Trophoblast cell (in vitro differentiated cells and primary cell): ENCODE data around the gene TAS1R3.
A peak's percentile ranks its signal among the peaks of the same experiment; 100 is the strongest.

Experiments used
- DNase-seq, 2 donors: peaks; one replicate each; pipeline ENCODE4 v3.0.0-alpha.2; 2016
- H2AFZ ChIP-seq: 2 replicates; pipeline ENCODE4 v1.6.1; 2013; ENCODE audit warnings: low read length, moderate library complexity, mild to moderate bottlenecking; ENCODE audit not compliant: insufficient read depth, poor library complexity
- H2AK5ac ChIP-seq: 2 replicates; pipeline ENCODE4 v1.6.1; 2013; ENCODE audit warnings: mild to moderate bottlenecking, low read length
- H2BK120ac ChIP-seq: 2 replicates; pipeline ENCODE4 v1.6.1; 2013; ENCODE audit warnings: low read length, mild to moderate bottlenecking, moderate library complexity; ENCODE audit not compliant: insufficient read depth, poor library complexity
- H2BK12ac ChIP-seq: 2 replicates; pipeline ENCODE4 v1.6.1; 2013; ENCODE audit warnings: mild to moderate bottlenecking, low read length, moderate library complexity
- H2BK5ac ChIP-seq: 2 replicates; pipeline ENCODE4 v1.6.1; 2013; ENCODE audit warnings: low read length, low read depth, moderate library complexity, mild to moderate bottlenecking; ENCODE audit not compliant: poor library complexity
- H3K14ac ChIP-seq: 2 replicates; pipeline ENCODE4 v1.6.1; 2013; ENCODE audit warnings: mild to moderate bottlenecking, low read length
- H3K18ac ChIP-seq: 2 replicates; pipeline ENCODE4 v1.6.1; 2013; ENCODE audit warnings: mild to moderate bottlenecking, low read length
- H3K23ac ChIP-seq: 2 replicates; pipeline ENCODE4 v1.6.1; 2013; ENCODE audit warnings: low read length
- H3K27ac ChIP-seq: 2 replicates; pipeline ENCODE4 v1.5.1; 2013; ENCODE audit warnings: low read depth, mild to moderate bottlenecking, inconsistent platforms, low read length, moderate library complexity
- H3K27me3 ChIP-seq: 2 replicates; pipeline ENCODE4 v1.6.1; 2013; ENCODE audit warnings: inconsistent platforms, mild to moderate bottlenecking, low read length, moderate library complexity; ENCODE audit not compliant: insufficient read depth
- H3K36me3 ChIP-seq, 2 experiments: 1 replicate in 1 of 2; 2 replicates in 1 of 2; pipeline ENCODE4 v1.6.1; 2013; ENCODE audit warnings: low read length in 2 of 2, mild to moderate bottlenecking in 2 of 2, moderate library complexity in 1 of 2; ENCODE audit not compliant: insufficient read depth in 2 of 2, control insufficient read depth in 1 of 2
- H3K4ac ChIP-seq: 2 replicates; pipeline ENCODE4 v1.6.1; 2013; ENCODE audit warnings: low read depth, mild to moderate bottlenecking, low read length, moderate library complexity
- H3K4me1 ChIP-seq, 2 experiments: 1 replicate in 1 of 2; 2 replicates in 1 of 2; pipeline ENCODE4 v1.6.1; 2013; ENCODE audit warnings: low read length in 2 of 2, mild to moderate bottlenecking in 2 of 2, moderate library complexity in 1 of 2; ENCODE audit not compliant: insufficient read depth in 2 of 2, control insufficient read depth in 1 of 2
- H3K4me2 ChIP-seq: 2 replicates; pipeline ENCODE4 v1.6.1; 2013; ENCODE audit warnings: inconsistent platforms, mild to moderate bottlenecking, low read length, moderate library complexity
- H3K4me3 ChIP-seq: 2 replicates; pipeline ENCODE4 v1.5.1; 2013; ENCODE audit warnings: mild to moderate bottlenecking, low read depth, low read length, inconsistent platforms
- H3K79me1 ChIP-seq: one replicate; pipeline ENCODE4 v1.6.1; 2013; ENCODE audit warnings: low read length
- H3K79me2 ChIP-seq: 2 replicates; pipeline ENCODE4 v1.6.1; 2013; ENCODE audit warnings: low read length, mild to moderate bottlenecking; ENCODE audit not compliant: control insufficient read depth, insufficient read depth, poor library complexity
- H3K9ac ChIP-seq: 2 replicates; pipeline ENCODE4 v1.6.1; 2013; ENCODE audit warnings: mild to moderate bottlenecking, low read length
- H3K9me3 ChIP-seq: 2 replicates; pipeline ENCODE4 v1.6.1; 2013; ENCODE audit warnings: low read depth, mild to moderate bottlenecking, control low read depth, inconsistent platforms, low read length; ENCODE audit not compliant: insufficient read depth
- H4K12ac ChIP-seq: 2 replicates; pipeline ENCODE4 v1.6.1; 2013; ENCODE audit warnings: low read depth, mild to moderate bottlenecking, low read length, moderate library complexity
- H4K8ac ChIP-seq: 2 replicates; pipeline ENCODE4 v1.6.1; 2013; ENCODE audit warnings: low read depth, mild to moderate bottlenecking, low read length, moderate library complexity
- H4K91ac ChIP-seq: one replicate; pipeline ENCODE4 v1.6.1; 2013; ENCODE audit warnings: low read depth, mild to moderate bottlenecking, low read length, moderate library complexity
- WGBS: extraction: QIAGEN DNeasy Blood & Tissue Kit; methylation state at CpG from one replicate; pipeline ENCODE4 v1.1.7; 2013; ENCODE audit warnings: missing lambda C conversion rate; ENCODE audit not compliant: insufficient read length, insufficient coverage; ENCODE audit errors: extremely low coverage; 5-methylcytosine and 5-hydroxymethylcytosine counted together

Gene TAS1R3

GRCh38 chr1:1292442-1292779 is 38.7 kb upstream of the TAS1R3 start:
- Histone ChIP-seq H2AFZ (no peak overlapping the region), H2BK12ac (no peak overlapping the region), H2BK5ac (no peak overlapping the region), H3K4me2 (no peak overlapping the region), H3K27ac (no peak overlapping the region), H3K79me2 (no peaks in the 10 kb centered on the region), H3K14ac (no peak overlapping the region), H2AK5ac (no peak overlapping the region), H3K9ac (no peak overlapping the region), H3K4me1 (no peaks in the 10 kb centered on the region), H4K12ac (no peak overlapping the region), H2BK120ac (no peak overlapping the region), H3K4me3 (no peak overlapping the region), H4K91ac (no peak overlapping the region), H3K4ac (no peak overlapping the region), H3K27me3 (no peaks in the 10 kb centered on the region), H3K9me3 (peaks cover 5% of the 10 kb centered on the region), H3K18ac (no peak overlapping the region), H3K23ac (no peak overlapping the region), H3K79me1 (no peaks in the 10 kb centered on the region), H4K8ac (no peak overlapping the region), H3K36me3 (peaks cover 28 to 35% of the 10 kb centered on the region in 2 experiments)
- no peak for DNase-seq
- WGBS = no CpG with 5 or more reads among the region's 9 CpGs

GRCh38 chr1:1292851-1293250 is 38.2 kb upstream of the TAS1R3 start:
- Histone ChIP-seq H2BK5ac (no peak overlapping the region), H3K27ac (no peak overlapping the region), H3K4me3 (no peak overlapping the region), H3K79me2 (no peaks in the 10 kb centered on the region), H3K79me1 (no peaks in the 10 kb centered on the region), H4K12ac (no peak overlapping the region), H3K9me3 (peaks cover 8% of the 10 kb centered on the region), H3K23ac (no peak overlapping the region), H2BK120ac (no peak overlapping the region), H2AK5ac (no peak overlapping the region), H3K18ac (no peak overlapping the region), H3K27me3 (no peaks in the 10 kb centered on the region), H4K91ac (no peak overlapping the region), H3K14ac (no peak overlapping the region), H3K36me3 (peaks cover 32 to 39% of the 10 kb centered on the region in 2 experiments), H4K8ac (no peak overlapping the region), H3K4me2 (no peak overlapping the region), H3K9ac (no peak overlapping the region), H3K4ac (no peak overlapping the region), H3K4me1 (no peaks in the 10 kb centered on the region), H2BK12ac (no peak overlapping the region), H2AFZ (no peak overlapping the region)
- DNase-seq = no peak
- WGBS = no CpG with 5 or more reads among the region's 18 CpGs

DNA sequence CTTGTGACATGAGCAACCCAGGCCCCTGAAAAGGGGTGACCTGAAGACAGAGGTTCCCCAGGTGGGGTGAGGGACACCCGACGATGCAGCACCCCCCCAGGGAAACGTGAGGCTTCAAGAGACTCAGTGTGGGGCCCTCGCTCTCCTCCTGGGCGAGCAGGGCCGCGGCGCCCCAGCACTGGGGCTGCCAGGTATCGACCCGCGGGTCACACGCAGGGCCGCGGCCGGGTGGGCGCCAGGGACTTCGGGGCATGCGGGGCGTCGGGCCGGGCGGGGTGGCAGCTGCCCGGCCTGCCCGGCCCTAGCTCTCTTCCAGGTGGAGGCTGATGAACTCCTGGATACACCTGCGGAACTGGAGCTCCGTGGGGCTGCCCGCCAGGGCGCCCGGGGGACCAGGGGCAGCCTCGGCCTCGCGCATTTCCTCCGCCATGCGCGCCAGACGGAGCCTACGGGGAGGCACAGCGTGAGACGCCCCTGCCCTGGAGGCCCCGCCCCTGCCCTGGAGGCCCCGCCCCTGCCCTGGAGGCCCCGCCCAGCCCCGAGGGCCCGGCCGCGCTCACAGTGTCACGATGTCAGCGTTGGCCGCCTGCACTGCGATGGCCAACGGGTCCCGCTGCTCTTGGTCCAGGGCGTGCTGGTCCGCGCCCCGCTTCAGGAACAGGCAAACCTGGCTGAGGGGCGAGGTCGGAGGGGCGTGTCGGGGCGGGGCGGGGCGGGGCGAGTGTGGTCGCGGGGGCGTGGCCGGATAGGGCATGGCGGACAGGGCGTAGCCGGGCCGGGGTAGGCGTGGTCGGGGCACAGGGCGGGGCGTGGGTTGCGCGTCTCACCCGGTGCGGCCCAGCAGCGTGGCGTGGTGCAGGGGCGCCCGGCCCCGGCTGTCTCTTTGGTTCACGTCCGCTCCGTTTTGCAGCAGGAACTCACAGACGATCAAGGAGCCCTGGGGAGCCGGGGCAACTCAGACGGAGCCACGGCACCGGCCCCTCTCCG is 37.5 kb upstream of the TAS1R3 start:
- no peak overlapping the region for H3K27ac ChIP-seq
- peaks cover 6% of the 10 kb centered on the region for H3K9me3 ChIP-seq
- H2AFZ ChIP-seq = no peak overlapping the region
- peak in 1 of 2 donors; percentile 42 for DNase-seq
- no peak overlapping the region for H3K4me2 ChIP-seq
- H4K91ac ChIP-seq = no peak overlapping the region
- no peak overlapping the region for H4K12ac ChIP-seq
- H3K4me1 ChIP-seq = no peaks in the 10 kb centered on the region
- no peak overlapping the region for H4K8ac ChIP-seq
- peaks cover 35 to 42% of the 10 kb centered on the region in 2 experiments for H3K36me3 ChIP-seq
- H3K79me1 ChIP-seq = no peaks in the 10 kb centered on the region
- H2BK12ac ChIP-seq = no peak overlapping the region
- H3K27me3 ChIP-seq = no peaks in the 10 kb centered on the region
- H3K4me3 ChIP-seq = no peak overlapping the region
- H3K23ac ChIP-seq = no peak overlapping the region
- H3K14ac ChIP-seq = no peak overlapping the region
- no CpG with 5 or more reads among the region's 94 CpGs for WGBS
- no peak overlapping the region for H2AK5ac ChIP-seq
- H3K4ac ChIP-seq = no peak overlapping the region
- no peaks in the 10 kb centered on the region for H3K79me2 ChIP-seq
- no peak overlapping the region for H2BK5ac ChIP-seq
- H3K18ac ChIP-seq = no peak overlapping the region
- H3K9ac ChIP-seq = no peak overlapping the region
- no peak overlapping the region for H2BK120ac ChIP-seq

GRCh38 chr1:1294250-1294890 is 36.7 kb upstream of the TAS1R3 start:
- H4K12ac ChIP-seq = no peak overlapping the region
- no peak overlapping the region for H3K23ac ChIP-seq
- H4K8ac ChIP-seq = no peak overlapping the region
- no peak overlapping the region for H2AFZ ChIP-seq
- no peak overlapping the region for H2AK5ac ChIP-seq
- no peak overlapping the region for H2BK12ac ChIP-seq
- H3K4me3 ChIP-seq = no peak overlapping the region
- peaks cover 6% of the 10 kb centered on the region for H3K9me3 ChIP-seq
- no peaks in the 10 kb centered on the region for H3K79me1 ChIP-seq
- no peak for DNase-seq
- H2BK5ac ChIP-seq = no peak overlapping the region
- no peak overlapping the region for H3K18ac ChIP-seq
- peaks cover 35 to 42% of the 10 kb centered on the region in 2 experiments for H3K36me3 ChIP-seq
- H3K4me2 ChIP-seq = no peak overlapping the region
- no peak overlapping the region for H3K9ac ChIP-seq
- no peak overlapping the region for H2BK120ac ChIP-seq
- H3K4me1 ChIP-seq = no peaks in the 10 kb centered on the region
- H3K4ac ChIP-seq = no peak overlapping the region
- no peak overlapping the region for H3K14ac ChIP-seq
- no peaks in the 10 kb centered on the region for H3K79me2 ChIP-seq
- no peak overlapping the region for H3K27ac ChIP-seq
- no peak overlapping the region for H4K91ac ChIP-seq
- H3K27me3 ChIP-seq = no peaks in the 10 kb centered on the region
- no CpG with 5 or more reads among the region's 58 CpGs for WGBS
